HEK293T (cell line): ENCODE data around the gene PROZ.

Experiments used
- FOXA1 ChIP-seq: fragments of 450-650 bp; IDR thresholded peaks from 2 replicates; pipeline ENCODE4 v1.6.1; 2016; ENCODE audit warnings: mild to moderate bottlenecking
- FOXK2 ChIP-seq: fragments of 450-650 bp; IDR thresholded peaks from 2 replicates; pipeline ENCODE4 v1.6.1; 2016; ENCODE audit warnings: mild to moderate bottlenecking
- HDGF ChIP-seq: fragments of 450-650 bp; IDR thresholded peaks from 2 replicates; pipeline ENCODE4 v1.6.1; 2017; ENCODE audit warnings: antibody characterized with exemption, borderline replicate concordance
- TARDBP ChIP-seq: fragments of 450-650 bp; IDR thresholded peaks from 2 replicates; pipeline ENCODE4 v1.6.1; 2016

- TF ChIP-seq FOXA1 (no peak), TARDBP (no peak), FOXK2 (no peak), HDGF (no peak)
Measured at GRCh38 chr13:113187883-113188665, 29.6 kb downstream of the PROZ start.
